Measurements from ENCODE around the gene ARL3.
A peak's percentile ranks its signal among the peaks of the same experiment; 100 is the strongest.
"Not testable (repeated sequence)": the region's sequence is repeated elsewhere in the genome, so short reads cannot be mapped to it uniquely, and the experiment has no call there.

The ARL3 gene

GRCh38 chr10:102713814-102714620 lies at the start of gene ARL3:
TSS of gene ARL3 (minus strand) at chr10:102714397. CDS start at chr10:102714275, 122 bp downstream.
- Histone ChIP-seq H3K36me3 (ENCODE audit: control insufficient read depth, insufficient read depth, low read length) (no peaks in the 10 kb centered on the region), H3K4me3 (ENCODE audit: low read length) (peak within 1 kb of the TSS; percentile 91), H3K4me1 (ENCODE audit: control insufficient read depth, insufficient read depth, low read length) (peaks cover 2% of the 10 kb centered on the region), H3K27ac (ENCODE audit: low read depth, low read length) (peak within 1 kb of the TSS; percentile 17), H3K9ac (ENCODE audit: low read length) (peak within 1 kb of the TSS; percentile 25), H3K27me3 (ENCODE audit: control insufficient read depth, insufficient read depth, low read length) (no peaks in the 10 kb centered on the region)

- no peak overlapping the region for H3K9ac ChIP-seq (ENCODE audit: low read length)
- H3K36me3 ChIP-seq (ENCODE audit: control insufficient read depth, insufficient read depth, low read length): no peaks in the 10 kb centered on the region
- H3K27ac ChIP-seq (ENCODE audit: low read depth, low read length): no peak overlapping the region
- no peaks in the 10 kb centered on the region for H3K27me3 ChIP-seq (ENCODE audit: control insufficient read depth, insufficient read depth, low read length)
- H3K4me3 ChIP-seq (ENCODE audit: low read length): no peak overlapping the region
- H3K4me1 ChIP-seq (ENCODE audit: control insufficient read depth, insufficient read depth, low read length): peaks cover 7% of the 10 kb centered on the region
Measured at GRCh38 chr10:102763037-102763607, 48.9 kb upstream of the ARL3 start.

GRCh38 chr10:102762401-102763015 lies 48.3 kb upstream of the ARL3 start:
- Histone ChIP-seq H3K9ac (ENCODE audit: low read length) (no peak overlapping the region), H3K27me3 (ENCODE audit: control insufficient read depth, insufficient read depth, low read length) (no peaks in the 10 kb centered on the region), H3K4me3 (ENCODE audit: low read length) (no peak overlapping the region), H3K36me3 (ENCODE audit: control insufficient read depth, insufficient read depth, low read length) (no peaks in the 10 kb centered on the region), H3K27ac (ENCODE audit: low read depth, low read length) (no peak overlapping the region), H3K4me1 (ENCODE audit: control insufficient read depth, insufficient read depth, low read length) (peaks cover 7% of the 10 kb centered on the region)

GRCh38 chr10:102761981-102762380 lies 47.8 kb upstream of the ARL3 start:
- H3K4me3 ChIP-seq (ENCODE audit: low read length): no peak overlapping the region
- no peak overlapping the region for H3K9ac ChIP-seq (ENCODE audit: low read length)
- no peak overlapping the region for H3K27ac ChIP-seq (ENCODE audit: low read depth, low read length)
- no peaks in the 10 kb centered on the region for H3K27me3 ChIP-seq (ENCODE audit: control insufficient read depth, insufficient read depth, low read length)
- no peaks in the 10 kb centered on the region for H3K36me3 ChIP-seq (ENCODE audit: control insufficient read depth, insufficient read depth, low read length)
- peaks cover 7% of the 10 kb centered on the region for H3K4me1 ChIP-seq (ENCODE audit: control insufficient read depth, insufficient read depth, low read length)

GRCh38 chr10:102759497-102760210 lies 45.5 kb upstream of the ARL3 start:
- peaks cover 4% of the 10 kb centered on the region for H3K4me1 ChIP-seq (ENCODE audit: control insufficient read depth, insufficient read depth, low read length)
- H3K4me3 ChIP-seq (ENCODE audit: low read length): no peak overlapping the region
- no peaks in the 10 kb centered on the region for H3K36me3 ChIP-seq (ENCODE audit: control insufficient read depth, insufficient read depth, low read length)
- H3K27me3 ChIP-seq (ENCODE audit: control insufficient read depth, insufficient read depth, low read length): no peaks in the 10 kb centered on the region
- no peak overlapping the region for H3K9ac ChIP-seq (ENCODE audit: low read length)
- H3K27ac ChIP-seq (ENCODE audit: low read depth, low read length): peak overlapping the region; percentile 72

- H3K4me1 ChIP-seq (ENCODE audit: control insufficient read depth, insufficient read depth, low read length); H3K36me3 ChIP-seq (ENCODE audit: control insufficient read depth, insufficient read depth, low read length); H3K27me3 ChIP-seq (ENCODE audit: control insufficient read depth, insufficient read depth, low read length); H3K9ac ChIP-seq (ENCODE audit: low read length); H3K4me3 ChIP-seq (ENCODE audit: low read length): not testable (repeated sequence)
- H3K27ac ChIP-seq (ENCODE audit: low read depth, low read length): peak overlapping the region; percentile 82
Measured at GRCh38 chr10:102758933-102759262, 44.7 kb upstream of the ARL3 start.

- H3K4me1 ChIP-seq (ENCODE audit: control insufficient read depth, insufficient read depth, low read length): peaks cover 5% of the 10 kb centered on the region
- H3K9ac ChIP-seq (ENCODE audit: low read length): no peak overlapping the region
- no peaks in the 10 kb centered on the region for H3K36me3 ChIP-seq (ENCODE audit: control insufficient read depth, insufficient read depth, low read length)
- H3K27ac ChIP-seq (ENCODE audit: low read depth, low read length): peak overlapping the region; percentile 82
- no peaks in the 10 kb centered on the region for H3K27me3 ChIP-seq (ENCODE audit: control insufficient read depth, insufficient read depth, low read length)
- no peak overlapping the region for H3K4me3 ChIP-seq (ENCODE audit: low read length)
Measured at GRCh38 chr10:102758240-102758932, 44.2 kb upstream of the ARL3 start.

GRCh38 chr10:102757323-102757722 lies 43.1 kb upstream of the ARL3 start:
- no peak overlapping the region for H3K27ac ChIP-seq (ENCODE audit: low read depth, low read length)

GRCh38 chr10:102753718-102754117 lies 39.5 kb upstream of the ARL3 start:
- no peak overlapping the region for H3K4me3 ChIP-seq (ENCODE audit: low read length)
- H3K36me3 ChIP-seq (ENCODE audit: control insufficient read depth, insufficient read depth, low read length): no peaks in the 10 kb centered on the region
- H3K4me1 ChIP-seq (ENCODE audit: control insufficient read depth, insufficient read depth, low read length): peaks cover 17% of the 10 kb centered on the region
- H3K9ac ChIP-seq (ENCODE audit: low read length): no peak overlapping the region
- peak overlapping the region; percentile 60 for H3K27ac ChIP-seq (ENCODE audit: low read depth, low read length)
- no peaks in the 10 kb centered on the region for H3K27me3 ChIP-seq (ENCODE audit: control insufficient read depth, insufficient read depth, low read length)

More at GRCh38 chr10:102757323-102757722, 43.1 kb upstream of the ARL3 start:
- Histone ChIP-seq H3K4me1 (ENCODE audit: control insufficient read depth, insufficient read depth, low read length) (peaks cover 12% of the 10 kb centered on the region), H3K36me3 (ENCODE audit: control insufficient read depth, insufficient read depth, low read length) (no peaks in the 10 kb centered on the region), H3K4me3 (ENCODE audit: low read length) (no peak overlapping the region), H3K9ac (ENCODE audit: low read length) (no peak overlapping the region), H3K27me3 (ENCODE audit: control insufficient read depth, insufficient read depth, low read length) (no peaks in the 10 kb centered on the region)

GRCh38 chr10:102752934-102753664 lies 38.9 kb upstream of the ARL3 start:
- H3K4me3 ChIP-seq (ENCODE audit: low read length): no peak overlapping the region
- peaks cover 17% of the 10 kb centered on the region for H3K4me1 ChIP-seq (ENCODE audit: control insufficient read depth, insufficient read depth, low read length)
- H3K9ac ChIP-seq (ENCODE audit: low read length): no peak overlapping the region
- peak overlapping the region; percentile 60 for H3K27ac ChIP-seq (ENCODE audit: low read depth, low read length)
- H3K27me3 ChIP-seq (ENCODE audit: control insufficient read depth, insufficient read depth, low read length): no peaks in the 10 kb centered on the region
- H3K36me3 ChIP-seq (ENCODE audit: control insufficient read depth, insufficient read depth, low read length): no peaks in the 10 kb centered on the region

GRCh38 chr10:102752266-102752930 lies 38.2 kb upstream of the ARL3 start:
- Histone ChIP-seq H3K27ac (ENCODE audit: low read depth, low read length) (peak overlapping the region; percentile 60), H3K4me1 (ENCODE audit: control insufficient read depth, insufficient read depth, low read length) (peaks cover 17% of the 10 kb centered on the region)

More at GRCh38 chr10:102752266-102752930, 38.2 kb upstream of the ARL3 start:
- Histone ChIP-seq H3K27me3 (ENCODE audit: control insufficient read depth, insufficient read depth, low read length) (no peaks in the 10 kb centered on the region), H3K9ac (ENCODE audit: low read length) (no peak overlapping the region), H3K36me3 (ENCODE audit: control insufficient read depth, insufficient read depth, low read length) (no peaks in the 10 kb centered on the region), H3K4me3 (ENCODE audit: low read length) (no peak overlapping the region)
